Upper lobe of left lung (tissue), 6 donors: ENCODE data around the gene SPNS1. TPM values are rescaled to one million over a fixed set of nuclear protein-coding genes. Genes with fewer than 3 reads are reported as not detected.
A peak's percentile ranks its signal among the peaks of the same experiment; 100 is the strongest.

ENCODE experiments used
- ATAC-seq, 2 donors: fragments of 200-7000 bp; cut with Tn5 transposase; one replicate each; pipeline ENCODE4 v1.9.1; 2022; ENCODE audit warnings: mild to moderate bottlenecking in 2 of 2, moderate library complexity in 2 of 2; ENCODE audit not compliant: low FRiP score in 2 of 2
- DNase-seq, 2 donors: peaks; one replicate each; pipeline ENCODE4 v3.0.0-alpha.2; 2019 to 2020
- H3K27ac ChIP-seq, 4 donors: fragments of 200-600 bp; sonication (generic); one replicate each; pipeline ENCODE4 v1.5.1; 2016 to 2019
- H3K27me3 ChIP-seq, 4 donors: fragments of 200-600 bp; sonication (generic); one replicate each; pipeline ENCODE4 v1.5.1; 2017 to 2019
- H3K36me3 ChIP-seq, 4 donors: fragments of 200-600 bp; sonication (generic); one replicate each; pipeline ENCODE4 v1.5.1; 2016 to 2019
- H3K4me1 ChIP-seq, 4 donors: fragments of 200-600 bp; sonication (generic); one replicate each; pipeline ENCODE4 v1.5.1; 2018 to 2019
- H3K4me3 ChIP-seq, 4 donors: fragments of 200-600 bp; sonication (generic); one replicate each; pipeline ENCODE4 v1.5.1; 2017 to 2019; ENCODE audit warnings: mild to moderate bottlenecking in 2 of 4, moderate library complexity in 1 of 4
- H3K9me3 ChIP-seq, 4 donors: fragments of 200-600 bp; sonication (generic); one replicate each; pipeline ENCODE4 v1.5.1; 2018 to 2019
- EP300 ChIP-seq, 4 donors: sonication (generic); formaldehyde crosslinking; IDR thresholded peaks; one replicate each; pipeline ENCODE4 v1.5.1; 2017; ENCODE audit warnings: antibody characterized with exemption in 4 of 4, control low read depth in 2 of 4
- POLR2A ChIP-seq, 4 donors: fragments of 450-650 bp; IDR thresholded peaks; one replicate each; pipeline ENCODE4 v1.5.1; 2016 to 2017; ENCODE audit warnings: antibody characterized with exemption in 4 of 4, mild to moderate bottlenecking in 2 of 4
- POLR2AphosphoS5 ChIP-seq, 2 donors: sonication (generic); formaldehyde crosslinking; IDR thresholded peaks; one replicate each; pipeline ENCODE4 v1.5.1; 2017; ENCODE audit warnings: antibody characterized with exemption in 2 of 2
- WGBS, 2 donors: methylation state at CpG; one replicate each; pipeline ENCODE4 v1.1.5; 2017 to 2018; 5-methylcytosine and 5-hydroxymethylcytosine counted together
- total RNA-seq, 6 donors: library from RNA; depleted of rRNA in 4 of 6; stranded (reverse); fragments of >200 nt in 4 of 6; gene quantifications; one replicate each; pipeline versions ENCODE4 v1.1.0 to v1.2.1, GENCODE V29; 2016 to 2021
- TF ChIP-seq, protein P1 (sequence below), 6 experiments: fragments of 450-650 bp in 4 of 6; fragments of 200-600 bp in 2 of 6; sonication (generic) in 2 of 6; IDR thresholded peaks; one replicate each; pipeline ENCODE4 v1.5.1; 2016 to 2019; ENCODE audit warnings: antibody characterized with exemption in 6 of 6
- donor health status: DM: no; HTN: no; CAD: no; lungs with moderate emphysema.
- donor health status: DM: no; HTN: yes; CAD: no; lungs with severe emphysema.

Gene SPNS1
- total RNA-seq, 6 donors from 2014 or later: 23.4 to 84.7 (median 68.7) TPM

DNA sequence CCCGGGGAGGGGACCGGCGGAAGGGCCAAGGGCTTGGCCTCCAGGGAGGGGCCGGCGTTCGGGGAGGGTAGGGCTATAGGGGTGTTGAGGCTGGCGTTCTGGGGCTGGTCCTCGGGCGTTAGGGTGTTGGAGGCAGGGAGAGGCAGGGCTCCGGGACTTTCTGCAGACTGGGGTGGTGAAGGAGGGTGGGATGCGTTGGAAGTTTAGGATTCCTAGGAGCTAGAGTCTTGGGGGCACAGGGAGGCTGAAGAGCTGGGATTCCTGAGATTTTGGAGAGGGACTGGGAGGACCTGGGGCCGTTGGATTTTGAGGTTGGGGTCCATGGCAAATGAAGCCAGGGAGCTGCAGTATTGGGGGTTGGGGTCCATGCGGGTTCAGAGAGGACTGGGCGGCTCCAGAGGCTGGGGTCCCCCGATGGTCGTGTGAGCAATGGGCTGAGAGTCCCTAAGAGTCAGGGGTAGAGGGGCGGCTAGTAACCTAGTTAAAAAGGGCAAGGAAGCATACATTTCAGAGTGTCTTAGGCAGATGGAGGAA lies 23.1 kb upstream of the SPNS1 start:
- peak in 1 of 2 donors; percentile 49 for ATAC-seq
- DNase-seq: peak in 1 of 2 donors; percentile 44
- Histone ChIP-seq H3K9me3 (no peaks in the 10 kb centered on the region), H3K36me3 (peaks cover 8 to 40% (median 29%) of the 10 kb centered on the region in 4 donors), H3K27ac (peak overlapping the region; percentile 81 to 92 (median 86)), H3K4me1 (peaks cover 13 to 24% (median 14%) of the 10 kb centered on the region in 4 donors), H3K27me3 (no peaks in the 10 kb centered on the region), H3K4me3 (peak overlapping the region; percentile 67 to 98 (median 78))
- WGBS, 2 donors: 3% methylated on average over 12 to 15 of the region's 17 CpGs
- no peak for TF ChIP-seq EP300 (IDR thresholded peaks at IDR 0.05)
- no peak for TF ChIP-seq POLR2AphosphoS5 (IDR thresholded peaks at IDR 0.05)
- TF ChIP-seq POLR2A (IDR thresholded peaks at IDR 0.05): no peak
- TF ChIP-seq, protein P1, sequence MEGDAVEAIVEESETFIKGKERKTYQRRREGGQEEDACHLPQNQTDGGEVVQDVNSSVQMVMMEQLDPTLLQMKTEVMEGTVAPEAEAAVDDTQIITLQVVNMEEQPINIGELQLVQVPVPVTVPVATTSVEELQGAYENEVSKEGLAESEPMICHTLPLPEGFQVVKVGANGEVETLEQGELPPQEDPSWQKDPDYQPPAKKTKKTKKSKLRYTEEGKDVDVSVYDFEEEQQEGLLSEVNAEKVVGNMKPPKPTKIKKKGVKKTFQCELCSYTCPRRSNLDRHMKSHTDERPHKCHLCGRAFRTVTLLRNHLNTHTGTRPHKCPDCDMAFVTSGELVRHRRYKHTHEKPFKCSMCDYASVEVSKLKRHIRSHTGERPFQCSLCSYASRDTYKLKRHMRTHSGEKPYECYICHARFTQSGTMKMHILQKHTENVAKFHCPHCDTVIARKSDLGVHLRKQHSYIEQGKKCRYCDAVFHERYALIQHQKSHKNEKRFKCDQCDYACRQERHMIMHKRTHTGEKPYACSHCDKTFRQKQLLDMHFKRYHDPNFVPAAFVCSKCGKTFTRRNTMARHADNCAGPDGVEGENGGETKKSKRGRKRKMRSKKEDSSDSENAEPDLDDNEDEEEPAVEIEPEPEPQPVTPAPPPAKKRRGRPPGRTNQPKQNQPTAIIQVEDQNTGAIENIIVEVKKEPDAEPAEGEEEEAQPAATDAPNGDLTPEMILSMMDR (IDR thresholded peaks at IDR 0.05): no peak

DNA sequence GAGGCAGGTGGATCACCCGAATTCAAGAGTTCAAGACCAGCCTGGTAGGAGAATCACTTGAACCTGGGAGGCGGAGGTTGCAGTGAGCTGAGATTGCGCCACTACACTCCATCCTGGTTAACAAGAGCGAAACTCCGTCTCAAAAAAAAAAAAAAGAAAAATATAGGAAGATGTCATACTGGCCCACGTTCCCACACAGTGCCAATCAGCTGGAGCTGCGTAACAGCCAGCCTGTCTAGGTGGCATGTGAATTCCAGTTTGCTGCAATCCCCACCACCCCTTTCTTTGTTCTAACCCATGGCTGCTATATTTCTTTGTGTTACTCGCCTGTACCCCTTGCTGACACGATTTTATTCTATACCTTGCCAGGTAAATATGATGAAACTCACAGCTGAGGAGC lies 16.4 kb upstream of the SPNS1 start:
- Histone ChIP-seq H3K4me1 (no peaks in the 10 kb centered on the region), H3K27ac (no peak overlapping the region), H3K4me3 (no peak overlapping the region), H3K9me3 (no peaks in the 10 kb centered on the region), H3K36me3 (peaks cover 21 to 96% (median 73%) of the 10 kb centered on the region in 4 donors), H3K27me3 (no peaks in the 10 kb centered on the region)
- WGBS, 2 donors: 89 to 91% methylated on average over 9 of the region's 9 CpGs
- ATAC-seq: no peak
- DNase-seq: no peak
- TF ChIP-seq POLR2AphosphoS5 (IDR thresholded peaks at IDR 0.05): no peak
- no peak for TF ChIP-seq EP300 (IDR thresholded peaks at IDR 0.05)
- TF ChIP-seq, protein P1 (IDR thresholded peaks at IDR 0.05): no peak
- TF ChIP-seq POLR2A (IDR thresholded peaks at IDR 0.05): no peak

- H3K27ac ChIP-seq: no peak overlapping the region
- H3K4me3 ChIP-seq: no peak overlapping the region
- DNase-seq (no peak), ATAC-seq (no peak)
- 89 to 90% methylated on average over 5 to 6 of the region's 6 CpGs for WGBS, 2 donors
- H3K27me3 ChIP-seq: no peaks in the 10 kb centered on the region
- TF ChIP-seq EP300 (IDR thresholded peaks at IDR 0.05) (no peak), POLR2A (IDR thresholded peaks at IDR 0.05) (no peak), POLR2AphosphoS5 (IDR thresholded peaks at IDR 0.05) (no peak)
- TF ChIP-seq, protein P1 (IDR thresholded peaks at IDR 0.05): no peak
- H3K9me3 ChIP-seq: no peaks in the 10 kb centered on the region
- peaks cover 21 to 96% (median 76%) of the 10 kb centered on the region in 4 donors for H3K36me3 ChIP-seq
- H3K4me1 ChIP-seq: no peaks in the 10 kb centered on the region
Observed at GRCh38 chr16:28958836-28959235, 15.7 kb upstream of the SPNS1 start.

DNA sequence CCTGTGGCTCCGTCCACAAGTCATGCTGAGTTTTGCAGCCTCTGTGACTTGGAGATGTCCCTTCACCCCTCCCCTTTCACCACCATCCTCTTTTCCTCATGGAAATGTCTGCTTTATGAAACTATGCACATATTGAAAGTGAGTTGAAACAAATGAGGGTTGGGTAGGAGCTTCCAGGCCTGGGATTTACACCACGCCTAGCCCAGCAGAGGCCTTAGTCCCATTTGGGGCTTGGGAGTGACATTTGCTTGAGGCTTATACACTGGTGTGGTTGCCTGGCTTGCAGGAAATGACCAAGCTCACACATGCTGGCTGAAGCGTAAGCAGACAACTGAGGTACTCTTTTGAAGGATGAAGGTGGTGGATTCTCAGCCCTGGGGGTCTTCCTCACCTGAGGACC lies 10.5 kb upstream of the SPNS1 start:
- H3K4me3 ChIP-seq: no peak overlapping the region
- peaks cover 14 to 63% (median 48%) of the 10 kb centered on the region in 4 donors for H3K36me3 ChIP-seq
- no peaks in the 10 kb centered on the region for H3K4me1 ChIP-seq
- H3K9me3 ChIP-seq: no peaks in the 10 kb centered on the region
- no peak for ATAC-seq
- TF ChIP-seq, protein P1 (IDR thresholded peaks at IDR 0.05): no peak
- no peak for TF ChIP-seq POLR2A (IDR thresholded peaks at IDR 0.05)
- no peak for TF ChIP-seq POLR2AphosphoS5 (IDR thresholded peaks at IDR 0.05)
- TF ChIP-seq EP300 (IDR thresholded peaks at IDR 0.05): no peak
- no peak overlapping the region for H3K27ac ChIP-seq
- DNase-seq: no peak
- no peaks in the 10 kb centered on the region for H3K27me3 ChIP-seq
- WGBS, 2 donors: 95 to 100% methylated on average over 2 to 3 of the region's 3 CpGs

DNA sequence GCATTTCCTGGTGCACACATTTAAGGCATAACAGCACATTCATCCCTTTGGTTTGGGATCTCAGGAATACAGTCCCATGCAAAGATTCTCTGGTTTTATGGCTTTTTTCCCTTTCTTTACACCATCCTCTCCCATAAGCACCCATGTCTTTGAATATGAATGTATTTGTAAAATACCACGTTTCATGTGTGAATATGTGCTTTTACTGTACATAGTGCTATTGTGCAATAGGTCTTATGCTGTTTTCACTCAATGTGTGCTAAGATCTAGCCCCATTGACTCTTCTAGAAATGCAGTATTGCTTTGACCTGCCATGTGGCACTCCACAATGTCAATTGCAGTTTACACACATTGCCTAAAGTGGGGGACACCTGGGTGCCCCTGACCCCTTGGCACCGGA lies 10.1 kb upstream of the SPNS1 start:
- 81 to 91% methylated on average over 2 of the region's 2 CpGs for WGBS, 2 donors
- no peak for ATAC-seq
- Histone ChIP-seq H3K9me3 (no peaks in the 10 kb centered on the region), H3K36me3 (peaks cover 11 to 59% (median 46%) of the 10 kb centered on the region in 4 donors), H3K4me1 (no peaks in the 10 kb centered on the region), H3K27me3 (no peaks in the 10 kb centered on the region), H3K27ac (no peak overlapping the region), H3K4me3 (no peak overlapping the region)
- DNase-seq: no peak
- TF ChIP-seq EP300 (IDR thresholded peaks at IDR 0.05) (no peak), POLR2AphosphoS5 (IDR thresholded peaks at IDR 0.05) (no peak), POLR2A (IDR thresholded peaks at IDR 0.05) (no peak)
- TF ChIP-seq, protein P1 (IDR thresholded peaks at IDR 0.05): no peak
